Activated CD4-positive, alpha-beta T cell treated with anti-CD3 and anti-CD28 coated beads, Interleukin-2, amount 10 ng/mL, durations not matched to agents 7 days and 5 days (primary cell): ENCODE data around the gene CUBN. TPM values are rescaled to one million over a fixed set of nuclear protein-coding genes. Genes with fewer than 3 reads are reported as not detected.

Experiments
- CTCF ChIA-PET: fragments of 350-600 bp; sonication (Branson Sonifier 250); formaldehyde crosslinking; loops from one replicate; lab custom pipeline; 2021; ENCODE audit warnings: antibody characterized with exemption; lab: Charles Lee
- POLR2A ChIA-PET: fragments of 350-600 bp; sonication (Branson Sonifier 250); formaldehyde crosslinking; loops from one replicate; lab custom pipeline; 2021; ENCODE audit warnings: antibody characterized with exemption; lab: Charles Lee
- DNase-seq: peaks from one replicate; pipeline ENCODE4 v3.0.0-alpha.2; 2020
- H3K27ac Mint-ChIP-seq: one replicate; pipeline ENCODE4 v1.8.0; 2021; ENCODE audit warnings: mild to moderate bottlenecking, moderate library complexity, mixed read lengths
- H3K27me3 Mint-ChIP-seq: one replicate; pipeline ENCODE4 v1.8.0; 2021; ENCODE audit warnings: mixed read lengths
- H3K36me3 Mint-ChIP-seq: one replicate; pipeline ENCODE4 v1.8.0; 2021; ENCODE audit warnings: low read depth, mixed read lengths
- H3K4me1 Mint-ChIP-seq: one replicate; pipeline ENCODE4 v1.8.0; 2021; ENCODE audit warnings: mixed read lengths
- H3K4me3 Mint-ChIP-seq: one replicate; pipeline ENCODE4 v1.8.0; 2021; ENCODE audit warnings: mild to moderate bottlenecking, moderate library complexity, mixed read lengths
- H3K9me3 Mint-ChIP-seq: one replicate; pipeline ENCODE4 v1.8.0; 2021; ENCODE audit warnings: mixed read lengths
- total RNA-seq, 2 experiments: library from RNA; stranded (reverse); gene quantifications; one replicate each; pipeline ENCODE4 v1.2.3, GENCODE V29; 2021

CUBN gene
- total RNA-seq, 2 experiments from 2014 or later: 2.4 to 2.5 TPM

GRCh38 chr10:16820018-16820417 is 309.6 kb downstream of the CUBN start:
- Mint-ChIP-seq H3K4me1 (peaks cover 29% of the 10 kb centered on the region), H3K9me3 (peaks cover 24% of the 10 kb centered on the region), H3K4me3 (no peak overlapping the region), H3K27me3 (peaks cover 15% of the 10 kb centered on the region), H3K36me3 (peaks cover 30% of the 10 kb centered on the region), H3K27ac (no peak overlapping the region)
- POLR2A ChIA-PET: interaction anchor here (0.6 kb wide), 1 partner anchor 84 kb away, joined by 3 read pairs; no protein-coding TSS in a partner anchor
- CTCF ChIA-PET: interaction anchor here (1.1 to 1.9 kb wide), 3 partner anchors 15 to 410 kb away, joined by 3 to 5 read pairs (median 4); no protein-coding TSS in a partner anchor
- DNase-seq: no peak

- H3K4me1 Mint-ChIP-seq: peaks cover 32% of the 10 kb centered on the region
- peaks cover 34% of the 10 kb centered on the region for H3K36me3 Mint-ChIP-seq
- POLR2A ChIA-PET: no interaction called here
- H3K27ac Mint-ChIP-seq: no peak overlapping the region
- H3K9me3 Mint-ChIP-seq: peaks cover 24% of the 10 kb centered on the region
- DNase-seq: no peak
- H3K27me3 Mint-ChIP-seq: peaks cover 15% of the 10 kb centered on the region
- H3K4me3 Mint-ChIP-seq: no peak overlapping the region
- CTCF ChIA-PET: interaction anchor here (1.3 kb wide), 1 partner anchor 14 kb away, joined by 4 read pairs; no protein-coding TSS in a partner anchor
Measured at GRCh38 chr10:16819436-16819835, 310.2 kb downstream of the CUBN start.

DNA sequence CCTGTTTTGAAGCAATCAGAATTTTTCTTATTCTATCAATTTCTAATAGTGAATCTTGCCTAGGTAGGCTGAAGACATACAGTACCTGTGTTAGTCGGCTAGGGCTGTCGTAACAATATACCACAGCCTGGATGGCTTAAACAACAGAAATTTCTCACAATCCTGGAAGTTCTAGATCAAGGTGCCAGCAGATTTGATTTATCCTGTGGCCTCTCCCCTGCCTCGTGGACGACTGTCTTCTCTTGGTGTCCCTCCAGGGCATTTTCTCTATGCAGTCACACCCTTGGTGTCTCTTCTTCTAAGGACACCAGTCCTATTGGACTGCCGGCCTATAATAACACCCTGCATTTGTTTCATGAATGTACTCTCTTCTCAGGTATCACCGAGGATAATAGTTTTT is 310.6 kb downstream of the CUBN start:
- Mint-ChIP-seq H3K27me3 (peaks cover 15% of the 10 kb centered on the region), H3K4me3 (peak overlapping the region; percentile 28), H3K9me3 (peaks cover 24% of the 10 kb centered on the region), H3K4me1 (peaks cover 32% of the 10 kb centered on the region), H3K36me3 (peaks cover 35% of the 10 kb centered on the region), H3K27ac (no peak overlapping the region)
- CTCF ChIA-PET: no interaction called here
- POLR2A ChIA-PET: no interaction called here
- no peak for DNase-seq

- H3K36me3 Mint-ChIP-seq: peaks cover 30% of the 10 kb centered on the region
- POLR2A ChIA-PET: interaction anchor here (1.2 kb wide), 1 partner anchor 384 kb away, joined by 7 read pairs; the partner anchor contains the start of gene TRDMT1
- peak within 1 kb of the TSS; percentile 94 for H3K4me3 Mint-ChIP-seq
- H3K9me3 Mint-ChIP-seq: peaks cover 14% of the 10 kb centered on the region
- CTCF ChIA-PET: interaction anchor here (0.8 to 1.4 kb wide), 5 partner anchors 10 to 412 kb away, joined by 3 to 4 read pairs (median 3); no protein-coding TSS in a partner anchor
- peaks cover 36% of the 10 kb centered on the region for H3K4me1 Mint-ChIP-seq
- peak; percentile 100 for DNase-seq
- H3K27ac Mint-ChIP-seq: peak within 1 kb of the TSS; percentile 96
- H3K27me3 Mint-ChIP-seq: peaks cover 15% of the 10 kb centered on the region
Measured at GRCh38 chr10:16817125-16818019, 312.2 kb downstream of the CUBN start, which contains the start of gene RSU1. TSS of gene RSU1 (minus strand) at chr10:16817424. CDS start at chr10:16817081, 343 bp downstream.

DNA sequence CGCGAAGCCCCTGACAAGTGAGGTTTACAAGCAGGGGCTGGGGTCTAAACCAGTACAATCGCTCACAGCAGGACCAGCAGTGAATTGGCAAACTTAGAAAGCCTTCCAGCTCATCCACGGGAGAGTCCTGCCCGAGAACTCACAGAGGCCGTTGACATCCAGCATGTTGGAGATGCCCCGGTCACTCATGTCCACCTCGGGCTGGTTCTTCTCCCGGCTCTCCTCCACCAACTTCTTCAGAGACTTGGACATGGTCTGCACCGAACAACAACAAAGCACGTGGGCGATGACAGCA is 312.8 kb downstream of the CUBN start:
- POLR2A ChIA-PET: no interaction called here
- Mint-ChIP-seq H3K36me3 (peaks cover 26% of the 10 kb centered on the region), H3K27ac (peak overlapping the region; percentile 96), H3K4me3 (peak overlapping the region; percentile 94), H3K9me3 (peaks cover 8% of the 10 kb centered on the region), H3K27me3 (peaks cover 13% of the 10 kb centered on the region), H3K4me1 (peaks cover 38% of the 10 kb centered on the region)
- no peak for DNase-seq
- CTCF ChIA-PET: interaction anchor here (1.0 kb wide), 1 partner anchor 20 kb away, joined by 3 read pairs; no protein-coding TSS in a partner anchor

DNA sequence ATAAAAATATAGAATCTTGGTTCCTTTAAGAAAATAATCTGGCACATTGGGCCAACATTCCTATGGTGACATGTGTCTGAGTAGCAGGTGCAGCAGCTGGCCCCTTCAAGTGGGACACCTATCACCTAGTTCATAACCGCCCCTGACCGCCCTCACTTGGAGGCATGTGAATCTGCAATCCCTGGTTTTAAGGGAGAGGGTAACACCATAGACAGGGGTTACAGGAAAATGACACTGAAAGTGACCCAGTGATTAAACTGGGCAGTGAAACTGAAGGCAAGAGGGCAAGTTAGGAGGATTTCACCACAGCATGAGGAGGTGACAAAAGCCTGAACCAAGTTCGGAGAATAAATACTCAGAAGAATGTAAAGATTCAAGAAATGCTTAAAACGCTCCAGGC is 313.4 kb downstream of the CUBN start:
- Mint-ChIP-seq H3K27me3 (peaks cover 11% of the 10 kb centered on the region), H3K4me1 (peaks cover 41% of the 10 kb centered on the region), H3K4me3 (peak overlapping the region; percentile 94), H3K36me3 (peaks cover 28% of the 10 kb centered on the region), H3K9me3 (peaks cover 4% of the 10 kb centered on the region), H3K27ac (peak overlapping the region; percentile 85)
- no peak for DNase-seq
- ChIA-PET POLR2A (no interaction called here), CTCF (interaction anchor here (1.3 kb wide), 1 partner anchor 37 kb away, joined by 3 read pairs; no protein-coding TSS in a partner anchor)

- CTCF ChIA-PET: interaction anchor here (0.7 to 2.0 kb wide), 4 partner anchors 18 to 299 kb away, joined by 3 to 5 read pairs (median 3); no protein-coding TSS in a partner anchor
- H3K36me3 Mint-ChIP-seq: peaks cover 33% of the 10 kb centered on the region
Measured at GRCh38 chr10:16814012-16814411, 315.6 kb downstream of the CUBN start.

GRCh38 chr10:16812676-16813075 is 316.9 kb downstream of the CUBN start:
- ChIA-PET CTCF (interaction anchor here (0.6 to 2.0 kb wide), 4 partner anchors 17 to 221 kb away, joined by 3 to 5 read pairs (median 4); no protein-coding TSS in a partner anchor), POLR2A (no interaction called here)
- no peak overlapping the region for H3K4me3 Mint-ChIP-seq
- no peak for DNase-seq
- H3K9me3 Mint-ChIP-seq: no peaks in the 10 kb centered on the region
- H3K27me3 Mint-ChIP-seq: no peaks in the 10 kb centered on the region
- no peak overlapping the region for H3K27ac Mint-ChIP-seq
- peaks cover 33% of the 10 kb centered on the region for H3K36me3 Mint-ChIP-seq
- H3K4me1 Mint-ChIP-seq: peaks cover 37% of the 10 kb centered on the region

More at GRCh38 chr10:16814012-16814411, 315.6 kb downstream of the CUBN start:
- no peak overlapping the region for H3K27ac Mint-ChIP-seq
- no peaks in the 10 kb centered on the region for H3K27me3 Mint-ChIP-seq
- no peak overlapping the region for H3K4me3 Mint-ChIP-seq
- POLR2A ChIA-PET: no interaction called here
- DNase-seq: no peak
- peaks cover 43% of the 10 kb centered on the region for H3K4me1 Mint-ChIP-seq
- no peaks in the 10 kb centered on the region for H3K9me3 Mint-ChIP-seq

DNA sequence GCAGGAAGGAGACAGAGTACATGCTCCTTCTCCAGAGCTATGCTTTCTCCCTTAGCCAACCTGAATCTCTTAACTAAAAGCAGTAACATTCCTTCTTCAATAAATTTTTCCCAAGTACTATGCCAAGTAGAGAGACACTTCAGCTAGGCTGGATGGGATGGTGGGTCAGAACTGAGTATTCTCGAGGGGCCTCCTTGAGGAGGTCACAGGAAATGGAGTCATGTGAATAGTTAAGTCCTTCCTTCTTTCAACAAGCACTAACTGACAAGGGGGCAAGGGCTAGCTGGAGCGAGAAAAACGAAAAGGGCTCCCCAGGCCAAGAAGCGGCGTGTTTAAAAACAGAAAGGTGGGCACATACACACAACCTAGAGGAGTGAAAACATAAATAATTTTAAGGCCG is 317.8 kb downstream of the CUBN start:
- H3K4me1 Mint-ChIP-seq: peaks cover 33% of the 10 kb centered on the region
- no peaks in the 10 kb centered on the region for H3K9me3 Mint-ChIP-seq
- ChIA-PET POLR2A (no interaction called here), CTCF (interaction anchor here (1.5 kb wide), 1 partner anchor 29 kb away, joined by 4 read pairs; no protein-coding TSS in a partner anchor)
- no peak for DNase-seq
- no peak overlapping the region for H3K4me3 Mint-ChIP-seq
- no peak overlapping the region for H3K27ac Mint-ChIP-seq
- no peaks in the 10 kb centered on the region for H3K27me3 Mint-ChIP-seq
- peaks cover 33% of the 10 kb centered on the region for H3K36me3 Mint-ChIP-seq

GRCh38 chr10:16811292-16811691 is 318.3 kb downstream of the CUBN start:
- Mint-ChIP-seq H3K9me3 (no peaks in the 10 kb centered on the region), H3K27me3 (no peaks in the 10 kb centered on the region), H3K4me3 (no peak overlapping the region), H3K4me1 (peaks cover 31% of the 10 kb centered on the region), H3K27ac (no peak overlapping the region), H3K36me3 (peaks cover 33% of the 10 kb centered on the region)
- no peak for DNase-seq
- ChIA-PET POLR2A (no interaction called here), CTCF (no interaction called here)

GRCh38 chr10:16809074-16809718 is 320.4 kb downstream of the CUBN start:
- Mint-ChIP-seq H3K27me3 (no peaks in the 10 kb centered on the region), H3K4me3 (no peak overlapping the region), H3K4me1 (peaks cover 16% of the 10 kb centered on the region), H3K27ac (no peak overlapping the region), H3K9me3 (peaks cover 2% of the 10 kb centered on the region), H3K36me3 (peaks cover 25% of the 10 kb centered on the region)
- CTCF ChIA-PET: interaction anchor here (0.6 to 1.0 kb wide), 2 partner anchors 14 to 16 kb away, joined by 3 read pairs; no protein-coding TSS in a partner anchor
- POLR2A ChIA-PET: no interaction called here
- peak; percentile 50 for DNase-seq

- H3K4me1 Mint-ChIP-seq: peaks cover 10% of the 10 kb centered on the region
- H3K27me3 Mint-ChIP-seq: no peaks in the 10 kb centered on the region
- ChIA-PET CTCF (interaction anchor here (1.2 kb wide), 1 partner anchor 20 kb away, joined by 4 read pairs; no protein-coding TSS in a partner anchor), POLR2A (no interaction called here)
- peaks cover 2% of the 10 kb centered on the region for H3K9me3 Mint-ChIP-seq
- no peak for DNase-seq
- H3K36me3 Mint-ChIP-seq: peaks cover 9% of the 10 kb centered on the region
- H3K4me3 Mint-ChIP-seq: no peak overlapping the region
- H3K27ac Mint-ChIP-seq: no peak overlapping the region
Measured at GRCh38 chr10:16804123-16804522, 325.5 kb downstream of the CUBN start.
